Thymus (tissue), 11 donors: ENCODE data around the gene VSTM5. TPM values are rescaled to one million over a fixed set of nuclear protein-coding genes. Genes with fewer than 3 reads are reported as not detected.

Experiments used
- DNase-seq, 9 donors: peaks; one replicate each; pipeline ENCODE4 v3.0.0-alpha.2; 2013; ENCODE audit warnings: low spot score in 9 of 9, low read depth in 6 of 9, missing footprints in 1 of 9
- H3K27ac ChIP-seq, 2 donors: one replicate each; pipeline ENCODE4 v1.5.1; 2013; ENCODE audit warnings: control low read depth in 1 of 2, low read depth in 1 of 2, low read length in 1 of 2, mild to moderate bottlenecking in 1 of 2, moderate library complexity in 1 of 2
- H3K27me3 ChIP-seq, 2 donors: one replicate each; pipeline ENCODE4 v1.5.1; 2013; ENCODE audit warnings: low read length in 1 of 2; ENCODE audit not compliant: control insufficient read depth in 2 of 2, insufficient read depth in 1 of 2
- H3K36me3 ChIP-seq, 2 donors: one replicate each; pipeline ENCODE4 v1.5.1; 2013; ENCODE audit warnings: low read length in 1 of 2, mild to moderate bottlenecking in 1 of 2, moderate library complexity in 1 of 2; ENCODE audit not compliant: control insufficient read depth in 2 of 2, insufficient read depth in 2 of 2
- H3K4me1 ChIP-seq, 2 donors: one replicate each; pipeline ENCODE4 v1.5.1; 2013; ENCODE audit warnings: low read length in 2 of 2; ENCODE audit not compliant: control insufficient read depth in 2 of 2, insufficient read depth in 2 of 2
- H3K4me3 ChIP-seq, 2 donors: one replicate each; pipeline ENCODE4 v1.5.1; 2013; ENCODE audit warnings: low read length in 2 of 2, control low read depth in 1 of 2, mild to moderate bottlenecking in 1 of 2
- H3K9me3 ChIP-seq, 2 donors: one replicate each; pipeline ENCODE4 v1.5.1; 2013; ENCODE audit warnings: low read length in 1 of 2, mild to moderate bottlenecking in 1 of 2; ENCODE audit not compliant: control insufficient read depth in 2 of 2, insufficient read depth in 1 of 2
- WGBS: extraction: QIAGEN DNeasy Blood & Tissue Kit; methylation state at CpG from one replicate; pipeline ENCODE4 v1.1.7; 2013; 5-methylcytosine and 5-hydroxymethylcytosine counted together
- polyA plus RNA-seq: library from polyadenylated mRNA; stranded (reverse); fragments of 200-250 nt; gene quantifications from one replicate; pipeline ENCODE4 v1.2.3, GENCODE V29; 2013
- total RNA-seq: library from RNA; stranded (reverse); fragments of 120-200 nt; gene quantifications from one replicate; pipeline ENCODE4 v1.2.4, GENCODE V29; 2013
- donor health status: healthy.

Gene VSTM5
- total and polyA plus RNA-seq, 2 donors = 0.14 to 0.19 TPM

- Histone ChIP-seq H3K27me3 (no peaks in the 10 kb centered on the region), H3K9me3 (no peaks in the 10 kb centered on the region), H3K36me3 (no peaks in the 10 kb centered on the region), H3K4me1 (no peaks in the 10 kb centered on the region), H3K4me3 (no peak overlapping the region), H3K27ac (no peak overlapping the region)
- 99% methylated on average over 1 of the region's 1 CpG for WGBS
- no peak for DNase-seq
Measured at GRCh38 chr11:93832780-93833179, 17.6 kb downstream of the VSTM5 start.

GRCh38 chr11:93831343-93832127 lies 18.9 kb downstream of the VSTM5 start:
- Histone ChIP-seq H3K27me3 (no peaks in the 10 kb centered on the region), H3K9me3 (no peaks in the 10 kb centered on the region), H3K36me3 (no peaks in the 10 kb centered on the region), H3K4me3 (no peak overlapping the region), H3K27ac (no peak overlapping the region), H3K4me1 (no peaks in the 10 kb centered on the region)
- WGBS = 81% methylated on average over 3 of the region's 3 CpGs
- no peak for DNase-seq

GRCh38 chr11:93829598-93829997 lies 20.8 kb downstream of the VSTM5 start:
- Histone ChIP-seq H3K36me3 (no peaks in the 10 kb centered on the region), H3K27ac (no peak overlapping the region), H3K4me3 (no peak overlapping the region), H3K27me3 (no peaks in the 10 kb centered on the region), H3K9me3 (peaks cover 0 to 3% of the 10 kb centered on the region in 2 donors), H3K4me1 (no peaks in the 10 kb centered on the region)
- WGBS = 92% methylated on average over 3 of the region's 3 CpGs
- no peak for DNase-seq

GRCh38 chr11:93827363-93827762 lies 23.1 kb downstream of the VSTM5 start:
- Histone ChIP-seq H3K36me3 (no peaks in the 10 kb centered on the region), H3K4me3 (no peak overlapping the region), H3K9me3 (peaks cover 0 to 3% of the 10 kb centered on the region in 2 donors), H3K27me3 (no peaks in the 10 kb centered on the region), H3K27ac (no peak overlapping the region), H3K4me1 (no peaks in the 10 kb centered on the region)
- DNase-seq = no peak
- WGBS = 97% methylated on average over 1 of the region's 1 CpG

GRCh38 chr11:93823210-93823609 lies 27.2 kb downstream of the VSTM5 start:
- H3K27ac ChIP-seq = no peak overlapping the region
- H3K9me3 ChIP-seq = peaks cover 0 to 3% of the 10 kb centered on the region in 2 donors
- no peaks in the 10 kb centered on the region for H3K27me3 ChIP-seq
- no peak for DNase-seq
- no peaks in the 10 kb centered on the region for H3K4me1 ChIP-seq
- WGBS = 98% methylated on average over 4 of the region's 4 CpGs
- H3K4me3 ChIP-seq = no peak overlapping the region
- peaks cover 0 to 3% of the 10 kb centered on the region in 2 donors for H3K36me3 ChIP-seq

- Histone ChIP-seq H3K4me1 (no peaks in the 10 kb centered on the region), H3K9me3 (peaks cover 0 to 3% of the 10 kb centered on the region in 2 donors), H3K27ac (no peak overlapping the region), H3K36me3 (peaks cover 0 to 3% of the 10 kb centered on the region in 2 donors), H3K27me3 (no peaks in the 10 kb centered on the region), H3K4me3 (no peak overlapping the region)
- no peak for DNase-seq
- 96% methylated on average over 5 of the region's 5 CpGs for WGBS
Measured at GRCh38 chr11:93822359-93822758, 28.1 kb downstream of the VSTM5 start.

GRCh38 chr11:93821617-93822016 lies 28.8 kb downstream of the VSTM5 start:
- no peak overlapping the region for H3K4me3 ChIP-seq
- H3K4me1 ChIP-seq = no peaks in the 10 kb centered on the region
- peaks cover 0 to 6% of the 10 kb centered on the region in 2 donors for H3K36me3 ChIP-seq
- DNase-seq = no peak
- WGBS = 85% methylated on average over 2 of the region's 2 CpGs
- H3K27ac ChIP-seq = no peak overlapping the region
- peaks cover 0 to 3% of the 10 kb centered on the region in 2 donors for H3K9me3 ChIP-seq
- no peaks in the 10 kb centered on the region for H3K27me3 ChIP-seq

GRCh38 chr11:93820847-93821246 lies 29.6 kb downstream of the VSTM5 start:
- Histone ChIP-seq H3K27me3 (no peaks in the 10 kb centered on the region), H3K27ac (no peak overlapping the region), H3K9me3 (peaks cover 0 to under 1% of the 10 kb centered on the region in 2 donors), H3K36me3 (peaks cover 0 to 6% of the 10 kb centered on the region in 2 donors), H3K4me1 (no peaks in the 10 kb centered on the region), H3K4me3 (no peak overlapping the region)
- no peak for DNase-seq
- 98% methylated on average over 14 of the region's 14 CpGs for WGBS

GRCh38 chr11:93819966-93820695 lies 30.3 kb downstream of the VSTM5 start:
- DNase-seq = no peak
- no peaks in the 10 kb centered on the region for H3K27me3 ChIP-seq
- H3K4me3 ChIP-seq = no peak overlapping the region
- no peak overlapping the region for H3K27ac ChIP-seq
- no peaks in the 10 kb centered on the region for H3K4me1 ChIP-seq
- H3K36me3 ChIP-seq = peaks cover 7 to 10% of the 10 kb centered on the region in 2 donors
- WGBS = 97% methylated on average over 8 of the region's 8 CpGs
- H3K9me3 ChIP-seq = no peaks in the 10 kb centered on the region
